ENCODE measurements around the gene TRIM44.

Gene TRIM44

DNA sequence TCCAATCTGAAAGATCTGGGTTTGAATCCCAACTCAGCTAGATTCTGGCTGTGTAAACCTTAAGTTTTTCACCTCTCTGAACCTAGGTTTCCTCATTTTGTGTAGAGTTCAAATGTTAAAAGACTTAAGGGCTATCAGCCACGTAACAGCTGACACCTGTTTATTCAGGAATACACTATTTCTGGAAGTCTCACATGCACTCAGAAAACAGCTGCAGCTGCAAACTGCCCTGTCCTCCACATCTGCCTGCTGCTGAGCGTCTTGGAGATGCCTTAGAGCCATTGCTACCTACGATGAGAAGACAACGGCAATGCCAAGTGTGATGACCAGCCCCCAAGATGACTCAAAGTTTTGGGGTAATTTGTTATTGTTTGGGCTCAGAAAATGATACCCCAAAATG is 6.7 kb upstream of the TRIM44 start:
- H3K27ac ChIP-seq: no peak overlapping the region
- in situ Hi-C loops (cut with HindIII; ENCODE audit: low pct_ligation_motif_present, low sequenced_read_pairs): no loop called here
- TF ChIP-seq, protein P1, sequence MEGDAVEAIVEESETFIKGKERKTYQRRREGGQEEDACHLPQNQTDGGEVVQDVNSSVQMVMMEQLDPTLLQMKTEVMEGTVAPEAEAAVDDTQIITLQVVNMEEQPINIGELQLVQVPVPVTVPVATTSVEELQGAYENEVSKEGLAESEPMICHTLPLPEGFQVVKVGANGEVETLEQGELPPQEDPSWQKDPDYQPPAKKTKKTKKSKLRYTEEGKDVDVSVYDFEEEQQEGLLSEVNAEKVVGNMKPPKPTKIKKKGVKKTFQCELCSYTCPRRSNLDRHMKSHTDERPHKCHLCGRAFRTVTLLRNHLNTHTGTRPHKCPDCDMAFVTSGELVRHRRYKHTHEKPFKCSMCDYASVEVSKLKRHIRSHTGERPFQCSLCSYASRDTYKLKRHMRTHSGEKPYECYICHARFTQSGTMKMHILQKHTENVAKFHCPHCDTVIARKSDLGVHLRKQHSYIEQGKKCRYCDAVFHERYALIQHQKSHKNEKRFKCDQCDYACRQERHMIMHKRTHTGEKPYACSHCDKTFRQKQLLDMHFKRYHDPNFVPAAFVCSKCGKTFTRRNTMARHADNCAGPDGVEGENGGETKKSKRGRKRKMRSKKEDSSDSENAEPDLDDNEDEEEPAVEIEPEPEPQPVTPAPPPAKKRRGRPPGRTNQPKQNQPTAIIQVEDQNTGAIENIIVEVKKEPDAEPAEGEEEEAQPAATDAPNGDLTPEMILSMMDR (IDR thresholded peaks at IDR 0.05; ENCODE audit: low read depth, low read length, missing control alignments): no peak
- DNase-seq: no peak
- H3K27me3 ChIP-seq (replicated peaks): no peaks in the 10 kb centered on the region
- H3K4me3 ChIP-seq (ENCODE audit: low read depth, low read length): no peak overlapping the region
- no peaks in the 10 kb centered on the region for H3K36me3 ChIP-seq (replicated peaks)

DNA sequence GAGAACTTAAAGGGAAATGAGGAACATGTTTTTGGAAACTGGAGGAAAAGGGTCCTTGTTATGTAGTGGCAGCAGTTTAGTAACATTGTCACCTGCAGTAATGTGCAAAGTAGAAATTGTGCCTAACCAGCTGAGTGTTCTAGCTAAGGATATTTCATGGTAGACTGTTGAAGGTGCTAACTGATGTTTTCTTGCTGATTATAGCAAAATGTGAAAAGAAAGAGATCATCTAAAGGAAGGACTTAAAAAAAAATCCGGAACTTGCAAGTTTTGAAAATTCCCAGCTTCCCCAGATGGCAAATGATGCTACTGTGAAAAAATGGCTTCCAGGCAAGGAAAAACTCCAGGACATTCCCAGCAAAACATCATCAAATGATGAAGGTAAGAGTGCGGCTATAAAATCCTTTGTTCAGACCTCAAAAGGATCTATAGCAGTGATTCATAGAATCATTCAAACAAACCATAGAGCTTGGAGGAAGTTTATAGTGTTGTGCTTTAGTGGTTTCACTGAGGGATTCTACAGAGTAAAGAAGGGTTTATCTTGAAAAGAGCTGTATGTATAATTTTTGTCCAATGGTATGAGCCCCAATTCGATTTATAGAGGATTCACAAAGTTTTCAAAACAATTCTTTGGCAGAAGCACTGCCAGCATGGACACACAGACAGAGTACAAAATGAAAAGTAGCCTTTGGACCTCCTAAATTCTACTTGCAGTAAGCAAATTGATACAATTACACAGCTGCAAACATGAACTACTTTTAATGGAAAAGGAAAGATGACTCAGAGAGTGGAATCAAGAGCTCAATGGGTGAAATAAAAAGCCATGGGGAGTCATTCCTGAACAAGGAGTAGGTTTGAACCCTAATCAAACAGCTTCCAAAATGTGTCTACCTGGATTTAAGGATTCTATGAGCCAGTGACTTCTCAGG is 4.3 kb upstream of the TRIM44 start:
- TF ChIP-seq, protein P1 (IDR thresholded peaks at IDR 0.05; ENCODE audit: low read depth, low read length, missing control alignments): no peak
- H3K36me3 ChIP-seq (replicated peaks): no peaks in the 10 kb centered on the region
- in situ Hi-C loops (cut with HindIII; ENCODE audit: low pct_ligation_motif_present, low sequenced_read_pairs): no loop called here
- no peak overlapping the region for H3K4me3 ChIP-seq (ENCODE audit: low read depth, low read length)
- no peak overlapping the region for H3K27ac ChIP-seq
- H3K27me3 ChIP-seq (replicated peaks): no peaks in the 10 kb centered on the region
- no peak for DNase-seq

DNA sequence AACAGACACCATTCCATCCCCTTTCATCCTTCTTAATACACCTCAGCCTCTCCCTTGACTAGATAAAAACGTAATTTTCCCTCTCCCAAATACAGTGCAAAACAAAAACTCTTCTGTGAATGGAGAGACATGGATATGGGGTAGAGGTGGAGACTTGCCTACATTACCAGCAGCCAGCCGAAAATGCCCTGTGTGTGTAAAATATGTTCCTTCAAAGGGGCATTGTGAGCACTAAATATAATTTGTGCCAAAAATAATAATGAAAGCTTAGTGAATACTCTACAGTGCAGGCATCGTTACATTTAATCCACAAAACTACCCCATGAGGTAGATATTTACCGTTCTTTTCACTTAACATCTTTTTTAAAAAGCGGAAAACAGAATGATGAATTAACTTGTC is 1.0 kb upstream of the TRIM44 start:
- no peaks in the 10 kb centered on the region for H3K36me3 ChIP-seq (replicated peaks)
- no peak overlapping the region for H3K27ac ChIP-seq
- DNase-seq: no peak
- H3K27me3 ChIP-seq (replicated peaks): no peaks in the 10 kb centered on the region
- TF ChIP-seq, protein P1 (IDR thresholded peaks at IDR 0.05; ENCODE audit: low read depth, low read length, missing control alignments): no peak
- in situ Hi-C loops (cut with HindIII; ENCODE audit: low pct_ligation_motif_present, low sequenced_read_pairs): no loop called here
- no peak overlapping the region for H3K4me3 ChIP-seq (ENCODE audit: low read depth, low read length)

DNA sequence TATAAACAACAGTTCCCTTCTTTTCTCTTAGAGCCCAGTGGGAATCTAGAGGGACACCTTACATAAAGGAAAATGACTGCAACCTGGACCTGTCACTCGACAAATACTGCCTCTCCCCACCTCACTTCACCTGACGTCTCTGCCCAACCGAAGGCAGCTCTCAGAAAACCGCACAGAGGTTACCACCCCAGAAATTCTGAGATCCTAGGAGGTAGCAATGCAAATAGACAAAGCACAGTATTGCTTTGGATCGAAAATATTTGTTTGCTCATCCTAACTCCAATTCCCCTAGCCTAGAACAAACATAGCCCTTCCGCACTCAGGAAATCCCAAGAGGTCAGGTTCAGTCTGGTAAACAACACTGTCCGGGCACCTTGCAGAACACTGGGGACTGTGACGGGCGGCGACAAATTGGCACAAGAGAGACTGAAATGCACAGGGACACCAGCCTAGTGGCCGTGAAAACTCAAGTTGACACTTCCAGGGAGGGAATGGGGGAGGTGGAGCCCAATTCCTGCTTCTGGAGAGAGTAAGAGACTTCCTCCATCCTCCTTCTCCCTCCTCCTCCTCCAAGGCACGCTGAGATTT is 420 bp upstream of the TRIM44 start:
- no peak for DNase-seq
- Histone ChIP-seq H3K36me3 (replicated peaks) (no peaks in the 10 kb centered on the region), H3K27ac (peak overlapping the region; percentile 93), H3K27me3 (replicated peaks) (no peaks in the 10 kb centered on the region), H3K4me3 (ENCODE audit: low read depth, low read length) (peak overlapping the region; percentile 77)
- TF ChIP-seq, protein P1 (IDR thresholded peaks at IDR 0.05; ENCODE audit: low read depth, low read length, missing control alignments): peak; percentile 5
- in situ Hi-C loops (cut with HindIII; ENCODE audit: low pct_ligation_motif_present, low sequenced_read_pairs): no loop called here

DNA sequence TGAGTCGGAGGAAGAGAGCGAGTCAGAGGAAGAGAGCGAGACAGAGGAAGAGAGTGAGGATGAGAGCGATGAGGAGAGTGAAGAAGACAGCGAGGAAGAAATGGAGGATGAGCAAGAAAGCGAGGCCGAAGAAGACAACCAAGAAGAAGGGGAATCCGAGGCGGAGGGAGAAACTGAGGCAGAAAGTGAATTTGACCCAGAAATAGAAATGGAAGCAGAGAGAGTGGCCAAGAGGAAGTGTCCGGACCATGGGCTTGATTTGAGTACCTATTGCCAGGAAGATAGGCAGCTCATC is 780 bp downstream of the TRIM44 start:
- in situ Hi-C loops (cut with HindIII; ENCODE audit: low pct_ligation_motif_present, low sequenced_read_pairs): no loop called here
- H3K27ac ChIP-seq: peak overlapping the region; percentile 93
- no peaks in the 10 kb centered on the region for H3K27me3 ChIP-seq (replicated peaks)
- no peaks in the 10 kb centered on the region for H3K36me3 ChIP-seq (replicated peaks)
- no peak for DNase-seq
- H3K4me3 ChIP-seq (ENCODE audit: low read depth, low read length): peak overlapping the region; percentile 77
- TF ChIP-seq, protein P1 (IDR thresholded peaks at IDR 0.05; ENCODE audit: low read depth, low read length, missing control alignments): no peak

Measured in brain microvascular endothelial cell (primary cell).